IMR-90 (cell line): ENCODE results near the gene ZNF772. TPM values are rescaled to one million over a fixed set of nuclear protein-coding genes. Genes with fewer than 3 reads are reported as not detected.

Experiments used
- ATAC-seq: fragments of 200-7000 bp; cut with Tn5 transposase; 2 replicates; pipeline ENCODE4 v1.9.1; 2020; ENCODE audit warnings: low read depth, mild to moderate bottlenecking, moderate library complexity
- BruUV-seq: library from RNA; stranded (reverse); fragments of 400-500 nt; replicated peaks from 2 replicates; lab custom pipeline; 2021; lab: Mats Ljungman, UMichigan
- CTCF ChIA-PET: fragments of 300-600 bp; formaldehyde crosslinking; extraction: SDS; loops from one replicate; lab custom pipeline; 2021; ENCODE audit warnings: antibody characterized with exemption; lab: Yijun Ruan, JAX
- POLR2A ChIA-PET: fragments of 300-600 bp; sonication (Branson Sonifier 250); formaldehyde crosslinking; loops from one replicate; lab custom pipeline; 2022; ENCODE audit warnings: antibody characterized with exemption; ENCODE audit not compliant: unreplicated experiment; lab: Charles Lee
- DNase-seq: peaks from one replicate; pipeline ENCODE4 v3.0.0; 2013
- H2AFZ ChIP-seq: replicated peaks from 2 replicates; pipeline ENCODE3; 2013; ENCODE audit warnings: low read length, mild to moderate bottlenecking; ENCODE audit not compliant: poor library complexity
- H2AK5ac ChIP-seq: 2 replicates; pipeline ENCODE4 v1.6.1; 2013; ENCODE audit warnings: low read depth, low read length, inconsistent platforms
- H2AK9ac ChIP-seq: replicated peaks from 2 replicates; pipeline ENCODE3; 2013; ENCODE audit warnings: mild to moderate bottlenecking, low read depth, low read length, moderate library complexity; ENCODE audit not compliant: poor library complexity
- H2BK120ac ChIP-seq: 2 replicates; pipeline ENCODE4 v1.6.1; 2013; ENCODE audit warnings: low read depth, low read length, inconsistent platforms
- H2BK15ac ChIP-seq: 3 replicates; pipeline ENCODE4 v1.6.1; 2013; ENCODE audit warnings: low read depth, low read length, inconsistent platforms
- H2BK20ac ChIP-seq: 2 replicates; pipeline ENCODE4 v1.6.1; 2013; ENCODE audit warnings: low read depth, mild to moderate bottlenecking, inconsistent platforms, low read length, moderate library complexity
- H2BK5ac ChIP-seq: 2 replicates; pipeline ENCODE4 v1.6.1; 2013; ENCODE audit warnings: mild to moderate bottlenecking, low read depth, low read length, inconsistent platforms; ENCODE audit not compliant: poor library complexity, severe bottlenecking
- H3K14ac ChIP-seq: replicated peaks from 2 replicates; pipeline ENCODE4 v1.6.1; 2013; ENCODE audit warnings: low read depth, low read length, inconsistent platforms
- H3K18ac ChIP-seq: 2 replicates; pipeline ENCODE4 v1.6.1; 2013; ENCODE audit warnings: low read depth, low read length, control low read depth
- H3K23ac ChIP-seq: 2 replicates; pipeline ENCODE4 v1.6.1; 2013; ENCODE audit warnings: low read depth, low read length, inconsistent platforms
- H3K27ac ChIP-seq: 2 replicates; pipeline ENCODE4 v1.5.1; 2013; ENCODE audit warnings: mild to moderate bottlenecking, control low read depth, low read length; ENCODE audit not compliant: insufficient read depth
- H3K27me3 ChIP-seq: 2 replicates; pipeline ENCODE4 v1.6.1; 2013; ENCODE audit warnings: low read length; ENCODE audit not compliant: control insufficient read depth, insufficient read depth
- H3K36me3 ChIP-seq: 2 replicates; pipeline ENCODE4 v1.6.1; 2013; ENCODE audit warnings: low read length, mixed read lengths; ENCODE audit not compliant: control insufficient read depth, insufficient read depth
- H3K4ac ChIP-seq: 2 replicates; pipeline ENCODE4 v1.6.1; 2013; ENCODE audit warnings: low read depth, low read length, inconsistent platforms
- H3K4me1 ChIP-seq: 2 replicates; pipeline ENCODE4 v1.6.1; 2013; ENCODE audit warnings: low read length, mixed read lengths; ENCODE audit not compliant: control insufficient read depth, insufficient read depth
- H3K4me2 ChIP-seq: 2 replicates; pipeline ENCODE4 v1.6.1; 2013; ENCODE audit warnings: low read depth, mild to moderate bottlenecking, control low read depth, low read length, moderate library complexity
- H3K4me3 ChIP-seq: 2 replicates; pipeline ENCODE4 v1.5.1; 2013; ENCODE audit warnings: low read depth, mild to moderate bottlenecking, control low read depth, low read length, moderate library complexity; ENCODE audit not compliant: insufficient read depth
- H3K56ac ChIP-seq: 2 replicates; pipeline ENCODE4 v1.6.1; 2013; ENCODE audit warnings: low read length, inconsistent platforms; ENCODE audit not compliant: insufficient read depth; ENCODE audit errors: extremely low read depth
- H3K79me1 ChIP-seq, 2 experiments: 2 replicates each; pipeline ENCODE4 v1.6.1; 2013; ENCODE audit warnings: low read length in 2 of 2, inconsistent platforms in 1 of 2, low read depth in 1 of 2
- H3K9ac ChIP-seq: 2 replicates; pipeline ENCODE4 v1.6.1; 2013; ENCODE audit warnings: low read depth, low read length, control low read depth
- H3K9me1 ChIP-seq: 2 replicates; pipeline ENCODE4 v1.6.1; 2013; ENCODE audit warnings: low read length, inconsistent platforms; ENCODE audit not compliant: insufficient read depth
- H3K9me3 ChIP-seq: 2 replicates; pipeline ENCODE4 v1.6.1; 2013; ENCODE audit warnings: low read length; ENCODE audit not compliant: control insufficient read depth, insufficient read depth
- H4K20me1 ChIP-seq: 2 replicates; pipeline ENCODE4 v1.6.1; 2013; ENCODE audit warnings: low read length, inconsistent platforms; ENCODE audit not compliant: insufficient read depth
- H4K5ac ChIP-seq: 2 replicates; pipeline ENCODE4 v1.6.1; 2013; ENCODE audit warnings: mild to moderate bottlenecking, low read depth, low read length, control low read depth
- H4K8ac ChIP-seq, 2 experiments: 2 replicates each; pipeline ENCODE4 v1.6.1; 2013; ENCODE audit warnings: low read depth in 2 of 2, low read length in 2 of 2, control low read depth in 1 of 2, inconsistent platforms in 1 of 2
- H4K91ac ChIP-seq: 2 replicates; pipeline ENCODE4 v1.6.1; 2013; ENCODE audit warnings: low read depth, low read length, inconsistent platforms; ENCODE audit not compliant: insufficient read depth
- BHLHE40 ChIP-seq: fragments of 150-350 bp; IDR thresholded peaks from 2 replicates; pipeline ENCODE4 v1.6.1; 2016; ENCODE audit warnings: mild to moderate bottlenecking, low read depth, low read length
- CEBPB ChIP-seq: IDR thresholded peaks from 2 replicates; pipeline ENCODE4 v1.6.1; 2012; ENCODE audit warnings: low read depth, low read length, improper control_type of control experiment
- CHD1 ChIP-seq: IDR thresholded peaks from 2 replicates; pipeline ENCODE4 v1.6.1; 2012; ENCODE audit warnings: low read depth, low read length, improper control_type of control experiment
- FOS ChIP-seq: fragments of 150-350 bp; IDR thresholded peaks from 2 replicates; pipeline ENCODE4 v1.6.1; 2016; ENCODE audit warnings: low read depth, low read length
- MAFK ChIP-seq: IDR thresholded peaks from 2 replicates; pipeline ENCODE4 v1.6.1; 2012; ENCODE audit warnings: low read depth, low read length, improper control_type of control experiment
- MAZ ChIP-seq: IDR thresholded peaks from 2 replicates; pipeline ENCODE4 v1.6.1; 2012; ENCODE audit warnings: low read depth, mild to moderate bottlenecking, low read length, improper control_type of control experiment, moderate library complexity, borderline replicate concordance
- MXI1 ChIP-seq: IDR thresholded peaks from 2 replicates; pipeline ENCODE4 v1.6.1; 2012; ENCODE audit warnings: low read depth, mild to moderate bottlenecking, low read length, moderate library complexity, borderline replicate concordance
- NFE2L2 ChIP-seq: fragments of 150-350 bp; IDR thresholded peaks from 2 replicates; pipeline ENCODE4 v1.6.1; 2016; ENCODE audit warnings: low read depth, mild to moderate bottlenecking, low read length
- POLR2A ChIP-seq: IDR thresholded peaks from 2 replicates; pipeline ENCODE4 v1.6.1; 2012; ENCODE audit warnings: mild to moderate bottlenecking, low read depth, low read length
- RCOR1 ChIP-seq: IDR thresholded peaks from 2 replicates; pipeline ENCODE4 v1.6.1; 2012; ENCODE audit warnings: mild to moderate bottlenecking, low read length, improper control_type of control experiment; ENCODE audit not compliant: insufficient replicate concordance
- RFX5 ChIP-seq: IDR thresholded peaks from 2 replicates; pipeline ENCODE4 v1.8.0; 2012; ENCODE audit warnings: low read depth, mild to moderate bottlenecking, low read length, moderate library complexity
- SMC3 ChIP-seq: fragments of 150-350 bp; IDR thresholded peaks from 2 replicates; pipeline ENCODE4 v1.6.1; 2016; ENCODE audit warnings: low read depth, mild to moderate bottlenecking, antibody characterized with exemption, low read length, moderate library complexity
- WGBS, 2 experiments: methylation state at CpG; one replicate each; pipeline versions ENCODE4 v1.1.5 to v1.1.7; 2013; ENCODE audit warnings: missing lambda C conversion rate in 2 of 2; ENCODE audit not compliant: insufficient read length in 1 of 2; ENCODE audit errors: extremely low coverage in 2 of 2; 5-methylcytosine and 5-hydroxymethylcytosine counted together
- dilution Hi-C: fragments of 300-500 bp; cut with HindIII; formaldehyde crosslinking; loops from one replicate; pipeline ENCODE4 v1.14.3; 2018; ENCODE audit warnings: low sequenced_read_pairs; ENCODE audit not compliant: unreplicated experiment
- in situ Hi-C: fragments of 300-500 bp; cut with MboI; formaldehyde crosslinking; loops from 3 replicates; pipeline ENCODE4 v1.14.3; 2019; ENCODE audit warnings: low sequenced_read_pairs, inconsistent platforms, mixed read lengths
- intact Hi-C: fragments of 100-400 bp; cut with micrococcal nuclease; formaldehyde crosslinking; loops from 2 replicates; pipeline ENCODE4 v1.10.0; 2022
- polyA plus RNA-seq, 3 experiments: library from polyadenylated mRNA; depleted of rRNA; stranded (reverse); fragments of >200 nt; gene quantifications; 2 replicates each; pipeline ENCODE4 v1.2.3, GENCODE V29; 2012; ENCODE audit warnings: low replicate concordance in 1 of 3
- total RNA-seq: library from RNA; depleted of rRNA; stranded (reverse); fragments of >200 nt; gene quantifications from 2 replicates; pipeline ENCODE4 v1.2.3, GENCODE V29; 2012
- TF ChIP-seq, protein P1 (sequence below): fragments of 150-350 bp; IDR thresholded peaks from 2 replicates; pipeline ENCODE4 v1.6.1; 2016; ENCODE audit warnings: low read depth, mild to moderate bottlenecking, low read length, moderate library complexity, borderline replicate concordance
- TF ChIP-seq, protein P2 (sequence below): fragments of 150-350 bp; IDR thresholded peaks from 2 replicates; pipeline ENCODE4 v1.6.1; 2017; ENCODE audit warnings: mild to moderate bottlenecking, antibody characterized with exemption, low read length, low read depth
- TF ChIP-seq, protein P3 (sequence below): conservative IDR thresholded peaks from 2 replicates; pipeline ENCODE4 v1.5.1; 2012; ENCODE audit warnings: mild to moderate bottlenecking, low read depth, low read length, improper control_type of control experiment

The ZNF772 gene
- total and polyA plus RNA-seq, 2 of the 4 experiments (the other 2 are of a cell fraction): 4.6 to 33.0 TPM

DNA sequence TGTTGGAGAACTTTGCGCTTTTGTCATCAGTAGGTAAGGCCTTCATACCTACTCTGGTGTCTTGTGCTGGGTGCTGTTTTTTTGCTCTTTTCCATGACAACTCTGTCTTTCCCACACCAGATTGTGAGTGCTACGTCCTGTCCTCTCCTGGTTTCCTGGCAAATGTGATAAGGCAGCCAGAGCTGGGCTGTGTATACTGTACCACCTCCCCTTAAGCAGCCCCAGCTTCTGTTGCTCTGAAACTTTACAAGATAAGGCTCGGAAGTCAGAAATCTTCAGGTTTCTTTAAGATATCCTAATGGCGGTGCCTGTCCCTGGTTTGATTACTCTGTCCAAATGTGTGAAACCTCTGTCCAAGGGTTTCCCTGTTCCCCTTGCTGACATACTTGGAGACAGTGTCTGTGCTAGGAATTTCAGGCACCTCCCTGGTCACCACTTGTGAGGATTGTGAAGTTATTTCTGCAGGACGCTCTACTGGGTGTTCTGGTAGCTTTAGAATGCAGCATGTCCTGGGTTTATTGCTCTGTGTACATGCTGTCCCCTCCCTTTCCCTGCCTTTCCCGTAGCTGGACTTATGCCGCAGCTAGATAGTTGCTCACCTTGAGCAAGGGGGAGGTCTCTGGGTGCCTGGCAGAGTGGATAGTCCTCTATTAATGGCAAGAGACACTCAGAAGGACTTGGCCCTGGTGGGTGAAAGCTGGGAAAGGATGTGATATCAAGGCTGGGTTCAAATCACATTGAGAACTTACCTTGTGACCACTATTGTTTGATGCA, 35.2 kb downstream of the ZNF772 start:
- no peak for ATAC-seq
- no peak overlapping the region for H3K4me2 ChIP-seq
- no peak for TF ChIP-seq RCOR1
- no peak for TF ChIP-seq RFX5
- TF ChIP-seq, protein P1, sequence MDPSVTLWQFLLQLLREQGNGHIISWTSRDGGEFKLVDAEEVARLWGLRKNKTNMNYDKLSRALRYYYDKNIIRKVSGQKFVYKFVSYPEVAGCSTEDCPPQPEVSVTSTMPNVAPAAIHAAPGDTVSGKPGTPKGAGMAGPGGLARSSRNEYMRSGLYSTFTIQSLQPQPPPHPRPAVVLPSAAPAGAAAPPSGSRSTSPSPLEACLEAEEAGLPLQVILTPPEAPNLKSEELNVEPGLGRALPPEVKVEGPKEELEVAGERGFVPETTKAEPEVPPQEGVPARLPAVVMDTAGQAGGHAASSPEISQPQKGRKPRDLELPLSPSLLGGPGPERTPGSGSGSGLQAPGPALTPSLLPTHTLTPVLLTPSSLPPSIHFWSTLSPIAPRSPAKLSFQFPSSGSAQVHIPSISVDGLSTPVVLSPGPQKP: no peak
- TF ChIP-seq, protein P2, sequence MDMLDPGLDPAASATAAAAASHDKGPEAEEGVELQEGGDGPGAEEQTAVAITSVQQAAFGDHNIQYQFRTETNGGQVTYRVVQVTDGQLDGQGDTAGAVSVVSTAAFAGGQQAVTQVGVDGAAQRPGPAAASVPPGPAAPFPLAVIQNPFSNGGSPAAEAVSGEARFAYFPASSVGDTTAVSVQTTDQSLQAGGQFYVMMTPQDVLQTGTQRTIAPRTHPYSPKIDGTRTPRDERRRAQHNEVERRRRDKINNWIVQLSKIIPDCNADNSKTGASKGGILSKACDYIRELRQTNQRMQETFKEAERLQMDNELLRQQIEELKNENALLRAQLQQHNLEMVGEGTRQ: no peak
- no peak for TF ChIP-seq NFE2L2
- no peak for TF ChIP-seq MAFK
- TF ChIP-seq MXI1: no peak
- TF ChIP-seq POLR2A: no peak
- TF ChIP-seq BHLHE40: no peak
- no peak for TF ChIP-seq SMC3
- TF ChIP-seq CHD1: no peak
- TF ChIP-seq, protein P3, sequence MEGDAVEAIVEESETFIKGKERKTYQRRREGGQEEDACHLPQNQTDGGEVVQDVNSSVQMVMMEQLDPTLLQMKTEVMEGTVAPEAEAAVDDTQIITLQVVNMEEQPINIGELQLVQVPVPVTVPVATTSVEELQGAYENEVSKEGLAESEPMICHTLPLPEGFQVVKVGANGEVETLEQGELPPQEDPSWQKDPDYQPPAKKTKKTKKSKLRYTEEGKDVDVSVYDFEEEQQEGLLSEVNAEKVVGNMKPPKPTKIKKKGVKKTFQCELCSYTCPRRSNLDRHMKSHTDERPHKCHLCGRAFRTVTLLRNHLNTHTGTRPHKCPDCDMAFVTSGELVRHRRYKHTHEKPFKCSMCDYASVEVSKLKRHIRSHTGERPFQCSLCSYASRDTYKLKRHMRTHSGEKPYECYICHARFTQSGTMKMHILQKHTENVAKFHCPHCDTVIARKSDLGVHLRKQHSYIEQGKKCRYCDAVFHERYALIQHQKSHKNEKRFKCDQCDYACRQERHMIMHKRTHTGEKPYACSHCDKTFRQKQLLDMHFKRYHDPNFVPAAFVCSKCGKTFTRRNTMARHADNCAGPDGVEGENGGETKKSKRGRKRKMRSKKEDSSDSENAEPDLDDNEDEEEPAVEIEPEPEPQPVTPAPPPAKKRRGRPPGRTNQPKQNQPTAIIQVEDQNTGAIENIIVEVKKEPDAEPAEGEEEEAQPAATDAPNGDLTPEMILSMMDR: no peak
- TF ChIP-seq FOS: no peak
- TF ChIP-seq CEBPB: no peak
- TF ChIP-seq MAZ: no peak

More for the DNA sequence above, 35.2 kb downstream of the ZNF772 start:
- H3K79me1 ChIP-seq: peaks cover 31 to 49% of the 10 kb centered on the region in 2 experiments
- H4K8ac ChIP-seq: no peak overlapping the region
- no peak overlapping the region for H3K4ac ChIP-seq
- no peak overlapping the region for H2BK20ac ChIP-seq
- H2AFZ ChIP-seq: no peak overlapping the region
- no peak overlapping the region for H3K27ac ChIP-seq
- no peak overlapping the region for H3K9ac ChIP-seq
- H2AK5ac ChIP-seq: no peak overlapping the region
- peaks cover 25% of the 10 kb centered on the region for H3K36me3 ChIP-seq
- no peak overlapping the region for H2AK9ac ChIP-seq
- no peaks in the 10 kb centered on the region for H3K27me3 ChIP-seq
- H2BK15ac ChIP-seq: no peak overlapping the region
- no TSS peak for BruUV-seq
- WGBS, 2 experiments: 100% methylated on average over 1 of the region's 7 CpGs; no CpG with 5 or more reads in 1 of the 2 experiments
- no peaks in the 10 kb centered on the region; the same call in 1 of the 2 replicates for H4K20me1 ChIP-seq
- H3K23ac ChIP-seq: no peak overlapping the region
- H3K9me3 ChIP-seq: peaks cover 22% of the 10 kb centered on the region
- H3K56ac ChIP-seq: no peak overlapping the region
- H4K91ac ChIP-seq: no peak overlapping the region
- H3K18ac ChIP-seq: no peak overlapping the region
- intact Hi-C loops: no loop called here
- no peak overlapping the region for H3K4me3 ChIP-seq
- no peak overlapping the region for H4K5ac ChIP-seq
- dilution Hi-C loops: no loop called here
- no peak overlapping the region for H2BK120ac ChIP-seq
- H3K14ac ChIP-seq: no peak overlapping the region
- no peaks in the 10 kb centered on the region for H3K4me1 ChIP-seq
- in situ Hi-C loops: no loop called here
- no peak for DNase-seq
- H2BK5ac ChIP-seq: no peak overlapping the region
- CTCF ChIA-PET: no interaction called here
- H3K9me1 ChIP-seq: no peaks in the 10 kb centered on the region
- POLR2A ChIA-PET: no interaction called here
